Measurements from ENCODE around the gene TIAM2.
A peak's percentile ranks its signal among the peaks of the same experiment; 100 is the strongest.
"Not testable (repeated sequence)": the region's sequence is repeated elsewhere in the genome, so short reads cannot be mapped to it uniquely, and the experiment has no call there.

Gene TIAM2

GRCh38 chr6:155177363-155177961 is 182.3 kb downstream of the TIAM2 start:
- H3K9ac ChIP-seq (ENCODE audit: low read depth, low read length), result no peak overlapping the region
- no peaks in the 10 kb centered on the region for H3K9me3 ChIP-seq (ENCODE audit: insufficient read depth, low read depth, low read length)
- H3K27me3 ChIP-seq (ENCODE audit: insufficient read depth, low read length), result no peaks in the 10 kb centered on the region
- peaks cover 32% of the 10 kb centered on the region for H3K36me3 ChIP-seq (ENCODE audit: insufficient read depth, low read depth, low read length)
- peaks cover 11% of the 10 kb centered on the region; the same call in 1 of the 2 replicates for H3K4me1 ChIP-seq (ENCODE audit: insufficient read depth, low read length)
- H3K27ac ChIP-seq (ENCODE audit: low read length), result no peak overlapping the region
- H3K4me3 ChIP-seq (ENCODE audit: low read length), result no peak overlapping the region

DNA sequence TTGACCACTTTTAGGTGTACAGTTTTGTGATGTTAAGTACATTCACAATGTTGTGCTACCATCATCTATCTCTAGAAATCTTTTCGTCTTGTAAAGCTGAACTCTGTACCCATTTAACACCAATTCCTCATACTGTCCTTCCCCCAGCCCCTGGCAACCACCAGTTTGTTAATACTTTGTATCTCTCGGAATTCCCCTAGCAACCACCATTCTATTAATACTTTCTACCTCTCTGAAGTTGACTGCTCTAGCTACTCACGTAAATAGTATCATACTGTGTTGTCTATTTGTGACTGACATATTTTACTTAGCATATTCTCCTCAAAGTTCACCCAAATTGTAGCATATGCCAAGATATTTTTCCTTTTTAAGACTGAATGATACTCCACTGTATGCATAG is 186.4 kb downstream of the TIAM2 start:
- H3K4me3 ChIP-seq (ENCODE audit: low read length), result no peak overlapping the region

GRCh38 chr6:155182103-155182502 is 187.0 kb downstream of the TIAM2 start:
- Histone ChIP-seq H3K27me3 (ENCODE audit: insufficient read depth, low read length) (no peaks in the 10 kb centered on the region), H3K36me3 (ENCODE audit: insufficient read depth, low read depth, low read length) (peaks cover 42% of the 10 kb centered on the region), H3K27ac (ENCODE audit: low read length) (no peak overlapping the region), H3K9ac (ENCODE audit: low read depth, low read length) (no peak overlapping the region), H3K4me3 (ENCODE audit: low read length) (no peak overlapping the region), H3K9me3 (ENCODE audit: insufficient read depth, low read depth, low read length) (no peaks in the 10 kb centered on the region), H3K4me1 (ENCODE audit: insufficient read depth, low read length) (peaks cover 17% of the 10 kb centered on the region)

More for the DNA sequence above, 186.4 kb downstream of the TIAM2 start:
- Histone ChIP-seq H3K4me1 (ENCODE audit: insufficient read depth, low read length) (peaks cover 10% of the 10 kb centered on the region), H3K36me3 (ENCODE audit: insufficient read depth, low read depth, low read length) (peaks cover 42% of the 10 kb centered on the region), H3K9ac (ENCODE audit: low read depth, low read length) (no peak overlapping the region), H3K27me3 (ENCODE audit: insufficient read depth, low read length) (no peaks in the 10 kb centered on the region), H3K27ac (ENCODE audit: low read length) (no peak overlapping the region), H3K9me3 (ENCODE audit: insufficient read depth, low read depth, low read length) (no peaks in the 10 kb centered on the region)

DNA sequence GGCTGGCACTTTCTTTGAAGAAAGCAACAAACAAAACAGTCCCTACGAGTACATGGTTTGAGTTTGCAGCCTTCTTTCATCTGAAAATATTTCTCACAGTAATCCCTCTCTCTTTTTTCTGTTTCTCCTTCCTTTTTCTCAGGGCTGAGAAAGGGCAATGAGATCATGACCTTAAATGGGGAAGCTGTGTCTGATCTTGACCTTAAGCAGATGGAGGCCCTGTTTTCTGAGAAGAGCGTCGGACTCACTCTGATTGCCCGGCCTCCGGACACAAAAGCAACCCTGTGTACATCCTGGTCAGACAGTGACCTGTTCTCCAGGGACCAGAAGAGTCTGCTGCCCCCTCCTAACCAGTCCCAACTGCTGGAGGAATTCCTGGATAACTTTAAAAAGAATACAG is 188.0 kb downstream of the TIAM2 start:
- Histone ChIP-seq H3K36me3 (ENCODE audit: insufficient read depth, low read depth, low read length) (peaks cover 42% of the 10 kb centered on the region), H3K27ac (ENCODE audit: low read length) (no peak overlapping the region), H3K4me1 (ENCODE audit: insufficient read depth, low read length) (peaks cover 22% of the 10 kb centered on the region), H3K9me3 (ENCODE audit: insufficient read depth, low read depth, low read length) (no peaks in the 10 kb centered on the region), H3K27me3 (ENCODE audit: insufficient read depth, low read length) (no peaks in the 10 kb centered on the region), H3K4me3 (ENCODE audit: low read length) (no peak overlapping the region), H3K9ac (ENCODE audit: low read depth, low read length) (no peak overlapping the region)

GRCh38 chr6:155185041-155185440 is 189.9 kb downstream of the TIAM2 start:
- Histone ChIP-seq H3K4me1 (ENCODE audit: insufficient read depth, low read length) (peaks cover 22% of the 10 kb centered on the region), H3K36me3 (ENCODE audit: insufficient read depth, low read depth, low read length) (peaks cover 30% of the 10 kb centered on the region; the same call in 1 of the 2 replicates)
- H3K27ac ChIP-seq (ENCODE audit: low read length); H3K27me3 ChIP-seq (ENCODE audit: insufficient read depth, low read length); H3K9me3 ChIP-seq (ENCODE audit: insufficient read depth, low read depth, low read length); H3K9ac ChIP-seq (ENCODE audit: low read depth, low read length); H3K4me3 ChIP-seq (ENCODE audit: low read length): not testable (repeated sequence)

- Histone ChIP-seq H3K27ac (ENCODE audit: low read length) (no peak overlapping the region), H3K9ac (ENCODE audit: low read depth, low read length) (no peak overlapping the region), H3K9me3 (ENCODE audit: insufficient read depth, low read depth, low read length) (no peaks in the 10 kb centered on the region), H3K4me1 (ENCODE audit: insufficient read depth, low read length) (peaks cover 22% of the 10 kb centered on the region), H3K36me3 (ENCODE audit: insufficient read depth, low read depth, low read length) (peaks cover 27% of the 10 kb centered on the region; the same call in 1 of the 2 replicates), H3K27me3 (ENCODE audit: insufficient read depth, low read length) (no peaks in the 10 kb centered on the region), H3K4me3 (ENCODE audit: low read length) (no peak overlapping the region; the same call in 1 of the 2 replicates)
Observed at GRCh38 chr6:155185544-155185943, 190.4 kb downstream of the TIAM2 start.

DNA sequence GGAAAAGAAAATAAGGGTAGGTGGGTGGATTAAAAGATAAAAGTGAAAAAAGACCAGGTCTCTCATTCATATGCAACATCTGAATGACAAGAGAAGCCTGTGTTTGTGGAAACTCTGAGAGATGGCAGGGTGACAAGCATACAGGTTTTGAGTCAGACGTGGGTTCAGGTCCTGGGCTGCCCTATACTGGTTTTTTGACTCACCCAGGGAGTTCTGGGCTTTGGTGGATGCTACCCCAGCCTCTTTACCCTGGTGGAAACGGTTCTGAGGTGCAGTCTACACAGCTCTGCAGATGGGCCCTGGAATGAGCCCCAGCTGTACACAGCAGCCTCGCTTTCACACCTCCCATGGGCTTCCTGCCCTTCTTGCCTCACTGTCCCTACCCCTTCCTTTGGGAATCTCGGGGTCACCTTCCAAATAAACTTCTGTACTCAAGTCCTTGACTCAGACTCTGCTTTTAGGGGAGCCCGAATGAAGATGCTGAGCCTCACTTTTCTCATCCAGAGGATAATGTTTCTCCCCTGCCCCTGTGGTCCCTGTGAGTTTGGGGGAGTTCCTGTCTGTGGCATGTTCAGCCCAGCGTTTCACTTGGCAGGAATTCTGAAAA is 191.0 kb downstream of the TIAM2 start:
- Histone ChIP-seq H3K36me3 (ENCODE audit: insufficient read depth, low read depth, low read length) (peaks cover 23% of the 10 kb centered on the region; the same call in 1 of the 2 replicates), H3K9ac (ENCODE audit: low read depth, low read length) (peak overlapping the region; percentile 49; the same call in 1 of the 2 replicates), H3K27me3 (ENCODE audit: insufficient read depth, low read length) (no peaks in the 10 kb centered on the region), H3K27ac (ENCODE audit: low read length) (no peak overlapping the region), H3K9me3 (ENCODE audit: insufficient read depth, low read depth, low read length) (no peaks in the 10 kb centered on the region), H3K4me3 (ENCODE audit: low read length) (no peak overlapping the region), H3K4me1 (ENCODE audit: insufficient read depth, low read length) (peaks cover 22% of the 10 kb centered on the region)

- H3K4me1 ChIP-seq (ENCODE audit: insufficient read depth, low read length), result peaks cover 22% of the 10 kb centered on the region
- no peaks in the 10 kb centered on the region for H3K9me3 ChIP-seq (ENCODE audit: insufficient read depth, low read depth, low read length)
- H3K36me3 ChIP-seq (ENCODE audit: insufficient read depth, low read depth, low read length), result peaks cover 14% of the 10 kb centered on the region; the same call in 1 of the 2 replicates
- no peak overlapping the region for H3K27ac ChIP-seq (ENCODE audit: low read length)
- H3K27me3 ChIP-seq (ENCODE audit: insufficient read depth, low read length), result no peaks in the 10 kb centered on the region
- no peak overlapping the region for H3K9ac ChIP-seq (ENCODE audit: low read depth, low read length)
- no peak overlapping the region for H3K4me3 ChIP-seq (ENCODE audit: low read length)
Observed at GRCh38 chr6:155187106-155187505, 192.0 kb downstream of the TIAM2 start.

- H3K4me1 ChIP-seq (ENCODE audit: insufficient read depth, low read length), result peaks cover 22% of the 10 kb centered on the region
- H3K27ac ChIP-seq (ENCODE audit: low read length), result no peak overlapping the region
- no peak overlapping the region for H3K4me3 ChIP-seq (ENCODE audit: low read length)
- H3K9me3 ChIP-seq (ENCODE audit: insufficient read depth, low read depth, low read length), result no peaks in the 10 kb centered on the region
- H3K27me3 ChIP-seq (ENCODE audit: insufficient read depth, low read length), result no peaks in the 10 kb centered on the region
- peaks cover 9% of the 10 kb centered on the region; the same call in 1 of the 2 replicates for H3K36me3 ChIP-seq (ENCODE audit: insufficient read depth, low read depth, low read length)
- H3K9ac ChIP-seq (ENCODE audit: low read depth, low read length), result no peak overlapping the region
Observed at GRCh38 chr6:155187994-155188706, 193.0 kb downstream of the TIAM2 start.

DNA sequence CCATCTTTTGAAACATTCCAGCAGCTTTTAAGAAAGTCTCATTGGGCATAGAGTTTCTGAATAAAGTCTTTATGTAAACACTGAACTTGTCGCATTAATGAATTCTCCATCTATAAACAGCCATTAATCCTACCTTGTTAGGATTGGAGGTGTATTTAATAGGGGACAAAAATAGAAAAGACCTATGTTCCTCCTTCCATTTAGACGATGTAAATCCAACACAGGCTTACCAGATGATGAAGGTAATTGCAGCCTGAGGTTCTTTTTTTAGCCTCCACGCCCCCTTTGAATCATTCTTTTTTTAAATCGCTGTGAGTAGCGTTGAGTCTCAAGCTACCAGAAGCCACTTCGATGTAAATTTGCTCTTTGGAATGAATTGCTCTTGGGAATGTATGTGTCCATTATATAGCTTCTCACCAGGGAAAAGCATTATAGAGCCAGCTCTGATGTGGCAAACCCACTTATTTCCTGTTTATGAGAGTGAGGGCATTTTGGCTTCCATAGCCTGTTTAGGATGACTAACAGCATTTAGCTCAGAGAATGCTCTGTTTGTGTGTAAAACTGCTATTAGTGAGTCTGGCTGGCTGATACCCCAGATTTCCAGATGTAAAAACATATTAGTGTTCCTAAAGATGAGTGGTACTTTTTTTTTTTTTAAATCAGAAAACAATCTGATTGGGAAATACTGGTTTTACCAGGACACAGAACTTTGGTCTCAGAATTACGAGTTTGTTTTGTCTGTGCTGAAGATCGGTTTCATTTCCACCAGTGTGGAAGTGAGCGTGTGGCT is 193.8 kb downstream of the TIAM2 start:
- no peak overlapping the region for H3K9ac ChIP-seq (ENCODE audit: low read depth, low read length)
- H3K36me3 ChIP-seq (ENCODE audit: insufficient read depth, low read depth, low read length), result peaks cover 4% of the 10 kb centered on the region; the same call in 1 of the 2 replicates
- H3K27ac ChIP-seq (ENCODE audit: low read length), result no peak overlapping the region
- H3K4me1 ChIP-seq (ENCODE audit: insufficient read depth, low read length), result peaks cover 22% of the 10 kb centered on the region
- H3K4me3 ChIP-seq (ENCODE audit: low read length), result no peak overlapping the region
- no peaks in the 10 kb centered on the region for H3K27me3 ChIP-seq (ENCODE audit: insufficient read depth, low read length)
- H3K9me3 ChIP-seq (ENCODE audit: insufficient read depth, low read depth, low read length), result no peaks in the 10 kb centered on the region

DNA sequence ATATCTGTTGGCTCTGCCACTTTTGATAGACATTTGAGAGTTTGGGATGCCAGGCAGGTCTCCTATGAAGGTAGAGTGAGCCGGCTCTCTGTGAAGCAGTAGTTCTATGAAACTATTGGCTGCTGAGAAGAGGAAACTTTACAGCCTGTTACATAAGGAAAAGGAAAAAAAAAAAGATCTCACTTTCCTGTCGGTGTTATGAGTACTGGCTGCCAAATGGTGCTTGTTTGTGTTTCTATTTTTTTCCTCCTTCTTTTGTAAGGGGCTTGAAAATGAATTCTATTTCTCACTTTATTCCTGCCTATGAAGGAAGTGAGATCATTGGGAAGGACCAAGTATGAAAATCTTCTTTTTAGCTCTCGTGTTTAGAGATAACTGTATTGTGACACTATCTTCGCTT is 195.6 kb downstream of the TIAM2 start:
- H3K27ac ChIP-seq (ENCODE audit: low read length), result no peak overlapping the region
- no peaks in the 10 kb centered on the region for H3K27me3 ChIP-seq (ENCODE audit: insufficient read depth, low read length)

More for the DNA sequence above, 195.6 kb downstream of the TIAM2 start:
- Histone ChIP-seq H3K9me3 (ENCODE audit: insufficient read depth, low read depth, low read length) (no peaks in the 10 kb centered on the region), H3K4me3 (ENCODE audit: low read length) (no peak overlapping the region), H3K4me1 (ENCODE audit: insufficient read depth, low read length) (peaks cover 20% of the 10 kb centered on the region), H3K36me3 (ENCODE audit: insufficient read depth, low read depth, low read length) (no peaks in the 10 kb centered on the region), H3K9ac (ENCODE audit: low read depth, low read length) (no peak overlapping the region)

Measured in iPS-20b (cell line).